H9 (cell line): Measurements from ENCODE around the gene SLC29A4. TPM values are rescaled to one million over a fixed set of nuclear protein-coding genes. Genes with fewer than 3 reads are reported as not detected.

Experiments used
- DNase-seq: peaks from one replicate; pipeline ENCODE4 v3.0.0-alpha.2; 2017
- H2AFZ ChIP-seq: one replicate; pipeline ENCODE4 v1.6.1; 2013; ENCODE audit warnings: mild to moderate bottlenecking, low read length, control low read depth, moderate library complexity
- H2AK5ac ChIP-seq: 2 replicates; pipeline ENCODE4 v1.6.1; 2013; ENCODE audit warnings: low read length, control low read depth, mixed read lengths; ENCODE audit not compliant: insufficient read length
- H2BK120ac ChIP-seq: one replicate; pipeline ENCODE4 v1.6.1; 2013; ENCODE audit warnings: low read depth, mild to moderate bottlenecking, low read length, control low read depth, inconsistent platforms; ENCODE audit not compliant: poor library complexity, severe bottlenecking
- H2BK12ac ChIP-seq: 2 replicates; pipeline ENCODE4 v1.6.1; 2013; ENCODE audit warnings: low read length, control low read depth, mixed read lengths, low read depth; ENCODE audit not compliant: insufficient read length
- H2BK15ac ChIP-seq: 2 replicates; pipeline ENCODE4 v1.6.1; 2013; ENCODE audit warnings: low read depth, low read length, control low read depth
- H2BK20ac ChIP-seq: one replicate; pipeline ENCODE4 v1.6.1; 2013; ENCODE audit warnings: low read depth, mild to moderate bottlenecking, low read length, control low read depth, inconsistent platforms; ENCODE audit not compliant: poor library complexity, severe bottlenecking
- H2BK5ac ChIP-seq: 2 replicates; pipeline ENCODE4 v1.6.1; 2013; ENCODE audit warnings: low read length, control low read depth, mixed read lengths; ENCODE audit not compliant: insufficient read length
- H3K14ac ChIP-seq: 2 replicates; pipeline ENCODE4 v1.6.1; 2013; ENCODE audit warnings: low read length, control low read depth; ENCODE audit not compliant: insufficient read depth
- H3K18ac ChIP-seq: 2 replicates; pipeline ENCODE4 v1.6.1; 2013; ENCODE audit warnings: low read depth, mild to moderate bottlenecking, mixed read lengths, low read length, control low read depth; ENCODE audit not compliant: insufficient read length
- H3K23ac ChIP-seq: 2 replicates; pipeline ENCODE4 v1.6.1; 2013; ENCODE audit warnings: low read length, control low read depth, mixed read lengths, low read depth; ENCODE audit not compliant: insufficient read length
- H3K23me2 ChIP-seq: 2 replicates; pipeline ENCODE4 v1.6.1; 2013; ENCODE audit warnings: low read depth, mild to moderate bottlenecking, mixed read lengths, low read length, control low read depth; ENCODE audit not compliant: insufficient read length, poor library complexity, severe bottlenecking
- H3K27ac ChIP-seq: 2 replicates; pipeline ENCODE4 v1.5.1; 2013; ENCODE audit warnings: low read length, control low read depth, mixed read lengths, low read depth; ENCODE audit not compliant: insufficient read length
- H3K27me3 ChIP-seq: 2 replicates; pipeline ENCODE4 v1.6.1; 2013; ENCODE audit warnings: low read length, control low read depth, inconsistent platforms; ENCODE audit not compliant: insufficient read depth
- H3K4ac ChIP-seq: 2 replicates; pipeline ENCODE4 v1.6.1; 2013; ENCODE audit warnings: low read depth, mild to moderate bottlenecking, control low read depth, inconsistent platforms, low read length, moderate library complexity
- H3K4me1 ChIP-seq: 2 replicates; pipeline ENCODE4 v1.6.1; 2013; ENCODE audit warnings: low read length, control low read depth, inconsistent platforms; ENCODE audit not compliant: insufficient read depth
- H3K4me2 ChIP-seq: 2 replicates; pipeline ENCODE4 v1.6.1; 2013; ENCODE audit warnings: low read length, control low read depth, mixed read lengths; ENCODE audit not compliant: insufficient read length, insufficient read depth
- H3K56ac ChIP-seq: 2 replicates; pipeline ENCODE4 v1.6.1; 2013; ENCODE audit warnings: low read depth, mild to moderate bottlenecking, mixed read lengths, low read length, control low read depth; ENCODE audit not compliant: insufficient read length
- H3K79me1 ChIP-seq: 2 replicates; pipeline ENCODE4 v1.6.1; 2013; ENCODE audit warnings: low read depth, mild to moderate bottlenecking, moderate library complexity, low read length, control low read depth, inconsistent platforms; ENCODE audit not compliant: insufficient read depth, poor library complexity, severe bottlenecking
- H3K79me2 ChIP-seq: 2 replicates; pipeline ENCODE4 v1.6.1; 2013; ENCODE audit warnings: low read length, control low read depth, inconsistent platforms; ENCODE audit not compliant: insufficient read depth
- H3K9ac ChIP-seq: 2 replicates; pipeline ENCODE4 v1.6.1; 2013; ENCODE audit warnings: low read length, control low read depth, mixed read lengths; ENCODE audit not compliant: insufficient read length; ENCODE audit errors: extremely low read depth
- H3K9me3 ChIP-seq: one replicate; pipeline ENCODE4 v1.6.1; 2013; ENCODE audit warnings: low read depth, low read length, inconsistent platforms; ENCODE audit not compliant: control insufficient read depth
- H3T11ph ChIP-seq: one replicate; pipeline ENCODE4 v1.6.1; 2013; ENCODE audit warnings: mild to moderate bottlenecking, low read length, control low read depth, inconsistent platforms
- H4K20me1 ChIP-seq: one replicate; pipeline ENCODE4 v1.6.1; 2013; ENCODE audit not compliant: control insufficient read depth, insufficient read length, insufficient read depth
- H4K5ac ChIP-seq: 2 replicates; pipeline ENCODE4 v1.6.1; 2013; ENCODE audit warnings: low read depth, mild to moderate bottlenecking, mixed read lengths, low read length, control low read depth; ENCODE audit not compliant: insufficient read length
- H4K8ac ChIP-seq: replicated peaks from 2 replicates; pipeline ENCODE4 v1.6.1; 2013; ENCODE audit warnings: low read length, control low read depth, mixed read lengths, low read depth; ENCODE audit not compliant: insufficient read length
- H4K91ac ChIP-seq: 2 replicates; pipeline ENCODE4 v1.6.1; 2013; ENCODE audit warnings: low read depth, mild to moderate bottlenecking, moderate library complexity, mixed read lengths, low read length, control low read depth; ENCODE audit not compliant: insufficient read length
- H3K27ac Mint-ChIP-seq, 3 experiments: 2 replicates in 2 of 3; 3 replicates in 1 of 3; pipeline ENCODE4 v1.8.0; 2020 to 2021; ENCODE audit warnings: mixed read lengths in 3 of 3, mild to moderate bottlenecking in 1 of 3, moderate library complexity in 1 of 3
- H3K27me3 Mint-ChIP-seq: 2 replicates; pipeline ENCODE4 v1.8.0; 2021; ENCODE audit warnings: low read depth, mild to moderate bottlenecking, moderate library complexity, mixed read lengths
- H3K36me3 Mint-ChIP-seq, 3 experiments: 2 replicates in 2 of 3; 3 replicates in 1 of 3; pipeline ENCODE4 v1.8.0; 2020 to 2021; ENCODE audit warnings: low read depth in 3 of 3, mixed read lengths in 3 of 3; ENCODE audit not compliant: insufficient read depth in 1 of 3
- H3K4me1 Mint-ChIP-seq, 2 experiments: 2 replicates each; pipeline ENCODE4 v1.8.0; 2020; ENCODE audit warnings: mixed read lengths in 2 of 2
- H3K4me3 Mint-ChIP-seq, 2 experiments: 2 replicates in 1 of 2; 3 replicates in 1 of 2; pipeline ENCODE4 v1.8.0; 2020 to 2021; ENCODE audit warnings: mild to moderate bottlenecking in 2 of 2, mixed read lengths in 2 of 2, moderate library complexity in 1 of 2
- H3K9me3 Mint-ChIP-seq, 2 experiments: 2 replicates in 1 of 2; 3 replicates in 1 of 2; pipeline ENCODE4 v1.8.0; 2020; ENCODE audit warnings: mild to moderate bottlenecking in 2 of 2, mixed read lengths in 2 of 2, moderate library complexity in 1 of 2
- CTCF ChIP-seq: fragments of 200-600 bp; sonication (generic); conservative IDR thresholded peaks from 3 replicates; pipeline ENCODE4 v1.8.0; 2021; ENCODE audit warnings: antibody characterized with exemption, mild to moderate bottlenecking
- WGBS: extraction: QIAGEN DNeasy Blood & Tissue Kit; methylation state at CpG from one replicate; pipeline ENCODE4 v1.1.7; 2013; ENCODE audit warnings: missing lambda C conversion rate, low lambda C conversion rate, mixed read lengths; ENCODE audit not compliant: insufficient read length; ENCODE audit errors: extremely low coverage; 5-methylcytosine and 5-hydroxymethylcytosine counted together
- total RNA-seq: library from RNA; stranded (reverse); gene quantifications from 2 replicates; pipeline ENCODE4 v1.2.1, GENCODE V29; 2021

Gene SLC29A4
- total RNA-seq, 1 experiment from 2014 or later = 12.4 TPM

DNA sequence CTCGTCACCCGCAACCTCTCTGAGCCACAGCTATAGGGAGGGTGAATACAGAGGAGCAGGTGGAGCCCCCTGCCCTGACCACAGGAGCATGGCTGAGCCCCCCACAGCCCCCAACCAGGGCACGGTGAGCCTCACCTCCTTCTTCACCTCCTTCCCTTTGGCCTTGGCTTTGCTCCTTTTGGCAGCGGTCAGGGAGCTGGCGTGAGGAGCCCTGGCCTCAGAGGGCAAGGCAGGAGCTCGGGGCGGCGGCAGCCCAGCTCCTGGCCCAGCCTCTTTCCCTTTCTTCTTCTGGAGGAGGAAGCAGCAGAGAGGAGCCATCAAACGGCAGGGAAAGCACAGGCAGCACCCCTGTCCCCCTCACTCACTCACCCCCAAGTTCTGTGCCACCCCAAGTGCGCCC is 42.2 kb downstream of the SLC29A4 start:
- Histone ChIP-seq H4K20me1 (no peaks in the 10 kb centered on the region), H3K27me3 (no peaks in the 10 kb centered on the region), H3K56ac (no peak overlapping the region), H3K18ac (no peak overlapping the region), H3K9me3 (no peaks in the 10 kb centered on the region), H2BK12ac (no peak overlapping the region), H4K5ac (no peak overlapping the region), H3T11ph (no peak overlapping the region), H2BK20ac (no peak overlapping the region), H2AFZ (no peak overlapping the region), H4K8ac (no peak overlapping the region), H3K4me2 (no peak overlapping the region), H3K4ac (no peak overlapping the region), H3K79me2 (no peaks in the 10 kb centered on the region), H3K27ac (no peak overlapping the region), H2BK5ac (no peak overlapping the region), H3K9ac (no peak overlapping the region), H3K23me2 (no peaks in the 10 kb centered on the region), H3K4me1 (no peaks in the 10 kb centered on the region), H2AK5ac (no peak overlapping the region), H2BK15ac (no peak overlapping the region), H4K91ac (no peak overlapping the region), H3K79me1 (no peaks in the 10 kb centered on the region), H3K14ac (peak overlapping the region; percentile 7; the same call in 1 of the 2 replicates), H2BK120ac (no peak overlapping the region), H3K23ac (no peak overlapping the region)
- H3K27me3 Mint-ChIP-seq = no peaks in the 10 kb centered on the region
- no peak for TF ChIP-seq CTCF
- no peaks in the 10 kb centered on the region for H3K9me3 Mint-ChIP-seq
- no CpG with 5 or more reads among the region's 10 CpGs for WGBS
- H3K4me3 Mint-ChIP-seq = no peak overlapping the region
- peaks cover 0 to 2% (median 0%) of the 10 kb centered on the region in 3 experiments; a peak in 2 of 7 replicates for H3K36me3 Mint-ChIP-seq
- H3K4me1 Mint-ChIP-seq = peaks cover 2 to 11% of the 10 kb centered on the region in 2 experiments; a peak in 2 of 4 replicates
- no peak for DNase-seq
- H3K27ac Mint-ChIP-seq = 0 out of 7 replicates have a peak overlapping the region, but pooled peaks of 1 of the 3 experiments have one; percentile 52
